Spinal cord (tissue), 10 donors: ENCODE measurements around the gene SLC6A17. TPM values are rescaled to one million over a fixed set of nuclear protein-coding genes. Genes with fewer than 3 reads are reported as not detected.

Experiments
- DNase-seq, 6 donors: peaks; one replicate each; pipeline versions ENCODE4 v3.0.0 to v3.0.0-alpha.2; 2013 to 2015; ENCODE audit warnings: low spot score in 6 of 6, low read depth in 4 of 6
- H3K27ac ChIP-seq: one replicate; pipeline ENCODE4 v1.5.1; 2013; ENCODE audit warnings: low read depth, low read length, control low read depth
- H3K27me3 ChIP-seq: one replicate; pipeline ENCODE4 v1.6.1; 2013; ENCODE audit warnings: low read length; ENCODE audit not compliant: control insufficient read depth, insufficient read depth
- H3K36me3 ChIP-seq: one replicate; pipeline ENCODE4 v1.6.1; 2013; ENCODE audit warnings: low read length; ENCODE audit not compliant: control insufficient read depth, insufficient read depth
- H3K4me1 ChIP-seq: one replicate; pipeline ENCODE4 v1.6.1; 2013; ENCODE audit warnings: low read length; ENCODE audit not compliant: control insufficient read depth, insufficient read depth
- H3K4me3 ChIP-seq: one replicate; pipeline ENCODE4 v1.5.1; 2013; ENCODE audit warnings: low read depth, low read length, control low read depth
- H3K9me3 ChIP-seq: one replicate; pipeline ENCODE4 v1.6.1; 2013; ENCODE audit warnings: low read length; ENCODE audit not compliant: control insufficient read depth, insufficient read depth
- WGBS: methylation state at CpG from one replicate; pipeline ENCODE4 v1.1.5; 2013; ENCODE audit warnings: missing lambda C conversion rate; ENCODE audit not compliant: insufficient coverage; 5-methylcytosine and 5-hydroxymethylcytosine counted together
- polyA plus RNA-seq, 2 donors: library from polyadenylated mRNA; unstranded; fragments of 120-200 nt; gene quantifications; one replicate each; pipeline ENCODE4 v1.2.1, GENCODE V29; 2013; ENCODE audit not compliant: insufficient read length in 2 of 2
- total RNA-seq, 2 donors: library from RNA; depleted of rRNA in 1 of 2; stranded (reverse); fragments of 120-200 nt in 1 of 2; fragments of >200 nt in 1 of 2; gene quantifications; one replicate each; pipeline versions ENCODE4 v1.2.3 to v1.2.4, GENCODE V29; 2013 to 2014
- donor health status: healthy.

SLC6A17 gene
- total and polyA plus RNA-seq, 4 donors: 2.6 to 18.9 (median 13.5) TPM

DNA sequence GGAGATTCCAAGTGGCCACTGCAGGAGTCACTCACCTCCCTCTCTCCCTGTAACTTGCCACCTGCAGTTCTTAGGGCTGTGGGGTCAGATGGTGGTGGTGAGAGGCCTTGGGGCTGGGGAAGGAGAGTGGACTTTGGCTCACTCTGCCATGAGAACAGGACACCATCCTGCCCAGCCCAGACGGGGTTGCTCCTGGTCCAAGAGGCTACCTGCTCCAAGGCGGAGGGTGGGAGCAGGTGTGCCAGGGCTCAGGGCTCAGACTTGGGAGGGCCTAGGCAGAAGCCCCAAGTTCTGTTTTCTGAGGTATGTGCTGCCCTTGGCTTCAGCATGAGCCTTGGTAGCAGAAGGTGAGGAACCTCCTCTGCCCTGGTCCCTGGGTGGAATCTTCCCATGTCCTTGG, 48.5 kb downstream of the SLC6A17 start:
- H3K4me1 ChIP-seq: peaks cover 10% of the 10 kb centered on the region
- no peaks in the 10 kb centered on the region for H3K27me3 ChIP-seq
- no peak overlapping the region for H3K4me3 ChIP-seq
- H3K27ac ChIP-seq: no peak overlapping the region
- 97% methylated on average over 2 of the region's 2 CpGs for WGBS
- no peaks in the 10 kb centered on the region for H3K9me3 ChIP-seq
- H3K36me3 ChIP-seq: peaks cover 27% of the 10 kb centered on the region
- no peak for DNase-seq

DNA sequence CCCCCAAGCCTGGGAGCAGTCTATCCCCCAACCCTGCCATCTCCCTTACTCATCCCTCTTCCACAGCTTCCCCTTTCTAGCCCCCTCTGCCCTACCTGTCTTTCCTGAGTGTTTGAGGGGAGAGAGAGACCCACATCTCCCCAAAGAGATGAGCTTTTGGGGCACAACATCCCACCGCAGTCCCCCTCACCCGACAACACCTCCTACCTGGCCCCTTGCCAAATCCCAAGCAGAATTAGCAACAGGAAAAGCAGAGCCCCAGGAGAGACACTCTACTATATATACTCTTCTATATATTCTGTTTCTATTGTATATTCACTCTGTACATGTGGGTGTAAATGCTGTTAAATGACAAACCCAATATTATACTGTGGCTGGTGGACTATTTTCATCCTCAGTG, 49.9 kb downstream of the SLC6A17 start:
- Histone ChIP-seq H3K27me3 (no peaks in the 10 kb centered on the region), H3K4me3 (no peak overlapping the region), H3K9me3 (no peaks in the 10 kb centered on the region), H3K27ac (no peak overlapping the region), H3K36me3 (peaks cover 17% of the 10 kb centered on the region), H3K4me1 (peaks cover 10% of the 10 kb centered on the region)
- DNase-seq: no peak
- no CpG with 5 or more reads among the region's 2 CpGs for WGBS

GRCh38 chr1:110200666-110201065, 50.4 kb downstream of the SLC6A17 start:
- DNase-seq: no peak
- Histone ChIP-seq H3K36me3 (peaks cover 13% of the 10 kb centered on the region), H3K9me3 (no peaks in the 10 kb centered on the region), H3K27me3 (no peaks in the 10 kb centered on the region), H3K27ac (no peak overlapping the region), H3K4me3 (no peak overlapping the region), H3K4me1 (peaks cover 13% of the 10 kb centered on the region)
- 78% methylated on average over 3 of the region's 14 CpGs for WGBS

DNA sequence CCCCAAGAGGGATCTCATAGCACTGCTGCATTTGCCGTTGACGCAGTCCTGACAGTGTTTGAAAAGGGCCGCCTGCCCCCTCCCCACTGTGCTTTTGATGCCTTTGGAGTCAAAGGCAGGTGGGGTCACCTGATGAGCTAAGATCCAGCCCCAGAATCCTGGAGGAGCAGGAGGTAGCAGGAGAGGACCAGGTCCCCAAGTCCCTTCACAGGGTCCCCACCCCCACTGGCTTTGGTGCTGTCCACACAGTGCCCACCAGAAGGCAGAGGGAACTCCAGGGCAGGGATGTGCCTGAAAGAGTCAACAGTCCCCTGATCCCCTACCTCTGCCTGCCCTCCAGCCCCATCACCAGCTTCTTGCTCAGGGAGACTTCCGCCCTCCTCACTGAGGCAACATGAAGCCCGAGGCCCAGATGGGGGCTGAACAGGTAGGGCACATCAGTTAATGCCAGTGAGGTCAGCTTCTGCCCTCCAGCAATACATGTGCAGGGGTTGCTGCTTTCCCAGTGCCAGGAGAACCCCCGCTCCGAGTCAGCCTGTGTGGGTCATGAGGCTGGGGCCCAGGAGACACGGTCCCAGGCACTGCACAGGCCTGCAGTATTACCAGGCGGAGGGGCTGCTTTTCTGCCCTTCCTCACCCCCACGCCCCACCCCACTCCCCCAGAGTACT, 51.0 kb downstream of the SLC6A17 start:
- no peaks in the 10 kb centered on the region for H3K9me3 ChIP-seq
- H3K4me1 ChIP-seq: peaks cover 19% of the 10 kb centered on the region
- no peaks in the 10 kb centered on the region for H3K27me3 ChIP-seq
- H3K36me3 ChIP-seq: peaks cover 12% of the 10 kb centered on the region
- H3K27ac ChIP-seq: no peak overlapping the region
- DNase-seq: no peak
- H3K4me3 ChIP-seq: no peak overlapping the region
- 72% methylated on average over 9 of the region's 10 CpGs for WGBS

DNA sequence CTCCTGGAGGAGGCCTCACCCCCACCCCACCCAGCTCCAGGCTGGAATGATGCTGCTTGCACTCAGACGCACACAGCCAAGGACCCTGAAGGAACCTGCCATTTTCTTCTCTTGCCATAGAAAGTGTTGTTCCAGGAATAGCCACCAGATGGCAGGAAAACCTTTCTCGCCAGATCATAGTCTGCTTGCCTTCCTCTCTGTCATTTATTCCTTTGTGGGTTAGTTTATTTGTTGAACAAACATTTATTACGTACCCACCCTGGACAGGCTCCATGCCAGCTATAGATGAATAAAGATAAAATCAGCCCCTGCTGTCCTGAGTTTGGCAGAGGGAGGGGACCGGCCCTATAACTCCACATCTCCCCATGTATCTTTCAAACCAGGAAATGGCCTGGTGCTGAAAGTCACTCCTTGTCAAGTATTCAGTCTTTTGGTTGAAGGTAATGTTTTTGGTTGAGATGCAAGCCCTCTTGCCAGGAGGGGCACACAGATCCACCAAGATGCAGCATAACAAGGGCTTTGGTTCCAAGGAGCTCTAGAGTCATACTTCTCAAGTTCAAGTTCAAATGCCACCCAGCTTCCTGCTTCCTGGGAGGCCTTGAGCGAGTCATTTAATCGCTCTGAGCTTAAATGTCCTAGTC, 52.8 kb downstream of the SLC6A17 start:
- peak in 4 of 6 donors; percentile 64 to 95 (median 80) for DNase-seq
- no peak overlapping the region for H3K27ac ChIP-seq
- no peak overlapping the region for H3K4me3 ChIP-seq
- H3K36me3 ChIP-seq: peaks cover 7% of the 10 kb centered on the region
- H3K4me1 ChIP-seq: peaks cover 27% of the 10 kb centered on the region
- H3K9me3 ChIP-seq: no peaks in the 10 kb centered on the region
- no peaks in the 10 kb centered on the region for H3K27me3 ChIP-seq
- 13% methylated on average over 1 of the region's 6 CpGs for WGBS

GRCh38 chr1:110205156-110205555, 54.9 kb downstream of the SLC6A17 start:
- DNase-seq: no peak

DNA sequence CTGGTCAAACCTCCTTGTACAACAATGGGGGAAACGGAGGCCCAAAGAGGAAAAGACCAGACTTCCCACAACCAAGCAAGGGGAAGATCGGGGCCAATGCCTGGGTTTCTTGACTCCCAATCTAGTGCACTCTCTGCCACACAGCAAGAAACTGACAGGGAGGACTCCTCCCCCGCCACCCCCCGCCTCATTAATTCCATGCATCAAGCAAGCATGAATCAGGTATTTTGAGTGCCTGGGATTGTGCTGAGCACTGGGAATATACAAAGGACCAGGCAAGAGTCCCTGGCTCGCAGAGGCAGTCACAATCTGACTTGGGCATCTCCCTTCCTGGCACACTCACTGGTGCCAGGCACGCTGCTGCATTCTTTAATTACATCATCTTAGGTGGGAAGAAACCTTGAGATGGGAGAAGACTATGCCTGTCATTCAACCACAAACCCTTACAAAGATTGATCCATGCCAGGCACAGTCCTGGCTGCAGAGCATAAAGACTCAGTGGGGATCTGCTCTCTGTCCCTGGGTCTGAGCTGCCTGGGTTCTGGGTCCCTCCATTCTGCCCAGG, 55.4 kb downstream of the SLC6A17 start:
- no peaks in the 10 kb centered on the region for H3K9me3 ChIP-seq
- H3K4me3 ChIP-seq: no peak overlapping the region
- H3K4me1 ChIP-seq: peaks cover 31% of the 10 kb centered on the region
- no peak overlapping the region for H3K27ac ChIP-seq
- no peaks in the 10 kb centered on the region for H3K27me3 ChIP-seq
- DNase-seq: no peak
- H3K36me3 ChIP-seq: no peaks in the 10 kb centered on the region
- WGBS: 80% methylated on average over 3 of the region's 6 CpGs

More at GRCh38 chr1:110205156-110205555, 54.9 kb downstream of the SLC6A17 start:
- no peak overlapping the region for H3K4me3 ChIP-seq
- no peaks in the 10 kb centered on the region for H3K27me3 ChIP-seq
- H3K9me3 ChIP-seq: no peaks in the 10 kb centered on the region
- no peak overlapping the region for H3K27ac ChIP-seq
- peaks cover 34% of the 10 kb centered on the region for H3K4me1 ChIP-seq
- H3K36me3 ChIP-seq: no peaks in the 10 kb centered on the region
- WGBS: 61% methylated on average over 2 of the region's 4 CpGs

GRCh38 chr1:110206261-110206920, 56.1 kb downstream of the SLC6A17 start:
- H3K9me3 ChIP-seq: no peaks in the 10 kb centered on the region
- DNase-seq: no peak
- peaks cover 30% of the 10 kb centered on the region for H3K4me1 ChIP-seq
- peaks cover 5% of the 10 kb centered on the region for H3K27me3 ChIP-seq
- no peak overlapping the region for H3K4me3 ChIP-seq
- H3K36me3 ChIP-seq: no peaks in the 10 kb centered on the region
- no peak overlapping the region for H3K27ac ChIP-seq
- 87% methylated on average over 10 of the region's 11 CpGs for WGBS

GRCh38 chr1:110207831-110208230, 57.5 kb downstream of the SLC6A17 start:
- H3K4me1 ChIP-seq: peaks cover 40% of the 10 kb centered on the region
- DNase-seq: peak in 4 of 6 donors; percentile 75 to 95 (median 84)
- no peaks in the 10 kb centered on the region for H3K36me3 ChIP-seq
- H3K4me3 ChIP-seq: no peak overlapping the region
- no peak overlapping the region for H3K27ac ChIP-seq
- H3K9me3 ChIP-seq: no peaks in the 10 kb centered on the region
- H3K27me3 ChIP-seq: peaks cover 15% of the 10 kb centered on the region
- 27% methylated on average over 5 of the region's 5 CpGs for WGBS
